Neural cell (in vitro differentiated cells): ENCODE data around the gene CT47A1. TPM values are rescaled to one million over a fixed set of nuclear protein-coding genes. Genes with fewer than 3 reads are reported as not detected.
"Not testable (repeated sequence)": the region's sequence is repeated elsewhere in the genome, so short reads cannot be mapped to it uniquely, and the experiment has no call there.

ENCODE experiments used
- H2AFZ ChIP-seq: fragments of 200-600, 300-800 bp; sonication (generic), shearing (Covaris generic); 2 replicates; pipeline ENCODE4 v1.6.0; 2014; ENCODE audit warnings: low read depth, mild to moderate bottlenecking, antibody characterized with exemption, low read length, moderate library complexity
- H3F3A ChIP-seq: fragments of 200-600 bp; shearing (Covaris generic); 2 replicates; pipeline ENCODE4 v1.6.1; 2016; ENCODE audit warnings: mild to moderate bottlenecking, moderate library complexity, mixed read lengths, antibody characterized with exemption, low read length; ENCODE audit not compliant: insufficient read depth, poor library complexity, severe bottlenecking
- H3K27ac ChIP-seq: fragments of 200-600, 300-800 bp; sonication (generic), shearing (Covaris generic); 2 replicates; pipeline ENCODE4 v1.5.1; 2014; ENCODE audit warnings: mild to moderate bottlenecking, low read length, moderate library complexity
- H3K27me3 ChIP-seq: fragments of 300-800, 200-600 bp; sonication (generic), shearing (Covaris generic); 2 replicates; pipeline ENCODE4 v1.6.0; 2014; ENCODE audit warnings: mild to moderate bottlenecking, low read depth, low read length, moderate library complexity; ENCODE audit not compliant: insufficient read depth
- H3K36me3 ChIP-seq: fragments of 300-800, 200-600 bp; sonication (generic), shearing (Covaris generic); 2 replicates; pipeline ENCODE4 v1.5.1; 2014; ENCODE audit warnings: mild to moderate bottlenecking, antibody characterized with exemption, low read length, moderate library complexity; ENCODE audit not compliant: insufficient read depth
- H3K4me2 ChIP-seq: fragments of 300-800, 200-600 bp; sonication (generic), shearing (Covaris generic); 2 replicates; pipeline ENCODE4 v1.6.0; 2014; ENCODE audit warnings: mild to moderate bottlenecking, low read length
- H3K4me3 ChIP-seq: fragments of 300-800, 200-600 bp; sonication (generic), shearing (Covaris generic); 2 replicates; pipeline ENCODE4 v1.5.1; 2014; ENCODE audit warnings: mild to moderate bottlenecking, low read length, moderate library complexity
- H3K79me2 ChIP-seq: fragments of 200-600 bp; shearing (Covaris generic); replicated peaks from 2 replicates; pipeline ENCODE4 v1.6.0; 2014; ENCODE audit warnings: mild to moderate bottlenecking, low read length, moderate library complexity; ENCODE audit not compliant: insufficient read depth
- H3K9ac ChIP-seq: fragments of 300-800, 200-600 bp; sonication (generic), shearing (Covaris generic); 2 replicates; pipeline ENCODE4 v1.6.1; 2016; ENCODE audit warnings: mild to moderate bottlenecking, low read length, mixed read lengths
- H3K9me2 ChIP-seq: fragments of 200-600 bp; shearing (Covaris generic); 2 replicates; pipeline ENCODE4 v1.6.1; 2016; ENCODE audit warnings: mild to moderate bottlenecking, low read length, mixed read lengths; ENCODE audit not compliant: insufficient read depth
- H3K9me3 ChIP-seq: fragments of 200-600, 300-800 bp; sonication (generic), shearing (Covaris generic); 2 replicates; pipeline ENCODE4 v1.6.1; 2016; ENCODE audit warnings: mild to moderate bottlenecking, mixed run types, low read length, moderate library complexity, mixed read lengths
- H4K20me1 ChIP-seq: fragments of 200-600 bp; shearing (Covaris generic); 2 replicates; pipeline ENCODE4 v1.6.1; 2016; ENCODE audit warnings: mild to moderate bottlenecking, mixed run types; ENCODE audit not compliant: insufficient read depth
- EP300 ChIP-seq: fragments of 450-650 bp; conservative IDR thresholded peaks from 2 replicates; pipeline ENCODE4 v1.6.1; 2014; ENCODE audit warnings: antibody characterized with exemption, mild to moderate bottlenecking, moderate library complexity; ENCODE audit not compliant: poor library complexity, severe bottlenecking
- EZH2 ChIP-seq: fragments of 200-600, 300-800 bp; shearing (Covaris generic), sonication (generic); IDR thresholded peaks from 2 replicates; pipeline ENCODE4 v1.6.1; 2014; ENCODE audit warnings: antibody characterized with exemption, low read length, borderline replicate concordance, mild to moderate bottlenecking; ENCODE audit not compliant: insufficient read depth, poor library complexity, severe bottlenecking
- MXI1 ChIP-seq: fragments of 450-650 bp; conservative IDR thresholded peaks from 2 replicates; pipeline ENCODE4 v1.6.1; 2014; ENCODE audit warnings: antibody characterized with exemption, mild to moderate bottlenecking; ENCODE audit not compliant: poor library complexity, severe bottlenecking
- POLR2AphosphoS5 ChIP-seq: IDR thresholded peaks from 2 replicates; pipeline ENCODE4 v1.6.1; 2012
- RAD21 ChIP-seq: fragments of 450-650 bp; conservative IDR thresholded peaks from 2 replicates; pipeline ENCODE4 v1.6.1; 2014; ENCODE audit warnings: antibody characterized with exemption, mild to moderate bottlenecking, moderate library complexity
- SMC3 ChIP-seq: fragments of 450-650 bp; conservative IDR thresholded peaks from 2 replicates; pipeline ENCODE4 v1.6.1; 2014; ENCODE audit warnings: antibody characterized with exemption, mild to moderate bottlenecking, moderate library complexity; ENCODE audit not compliant: poor library complexity
- TAF1 ChIP-seq: IDR thresholded peaks from 2 replicates; pipeline ENCODE4 v1.6.1; 2012; ENCODE audit warnings: low read depth
- polyA minus RNA-seq: library from RNA; depleted of rRNA, polyadenylated mRNA; stranded (reverse); fragments of >200 nt; gene quantifications from 2 replicates; pipeline ENCODE4 v1.2.3, GENCODE V29; 2014
- polyA plus RNA-seq: library from polyadenylated mRNA; depleted of rRNA; stranded (reverse); fragments of >200 nt; gene quantifications from 2 replicates; pipeline ENCODE4 v1.2.3, GENCODE V29; 2014
- TF ChIP-seq, protein P1 (sequence below): IDR thresholded peaks from 2 replicates; pipeline ENCODE4 v1.6.1; 2012; ENCODE audit warnings: borderline replicate concordance
- TF ChIP-seq, protein P2 (sequence below): fragments of 450-650 bp; IDR thresholded peaks from 2 replicates; pipeline ENCODE4 v1.5.1; 2014; ENCODE audit warnings: antibody characterized with exemption, mild to moderate bottlenecking, moderate library complexity; ENCODE audit not compliant: poor library complexity, severe bottlenecking

CT47A1 gene
- not detected in 2 replicates for polyA plus RNA-seq
- polyA minus RNA-seq: not detected in 2 replicates

DNA sequence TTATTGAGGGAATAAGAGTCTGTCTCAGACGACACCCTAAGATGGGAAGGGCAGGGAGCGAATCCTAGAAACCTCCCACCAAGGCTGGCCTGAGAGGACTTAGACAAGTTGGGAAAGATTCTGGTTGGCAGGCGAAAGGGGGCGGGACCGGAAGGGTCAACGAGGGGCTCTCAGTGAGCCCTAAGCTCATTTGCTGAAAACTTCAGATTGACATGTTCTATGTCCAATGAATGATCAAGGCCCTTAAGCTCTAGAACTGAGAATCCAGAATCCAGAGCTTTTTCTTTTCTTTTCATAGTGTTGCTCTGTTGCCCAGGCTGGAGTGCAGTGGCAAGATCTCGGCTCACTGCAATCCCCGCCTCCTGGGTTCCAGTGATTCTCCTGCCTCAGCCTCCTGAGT lies at the start of gene CT47A1:
TSS of gene CT47A1 (minus strand) at position 101 of the 400 bp plus-strand sequence. CDS start 231 bp downstream, outside the sequence.
- H3K79me2 ChIP-seq, H3K4me2 ChIP-seq, H3K9me3 ChIP-seq, H3K9me2 ChIP-seq, H3K27ac ChIP-seq, H3K36me3 ChIP-seq, H3K27me3 ChIP-seq, H3K9ac ChIP-seq, H2AFZ ChIP-seq, H3F3A ChIP-seq, H3K4me3 ChIP-seq, H4K20me1 ChIP-seq: not testable (repeated sequence)

DNA sequence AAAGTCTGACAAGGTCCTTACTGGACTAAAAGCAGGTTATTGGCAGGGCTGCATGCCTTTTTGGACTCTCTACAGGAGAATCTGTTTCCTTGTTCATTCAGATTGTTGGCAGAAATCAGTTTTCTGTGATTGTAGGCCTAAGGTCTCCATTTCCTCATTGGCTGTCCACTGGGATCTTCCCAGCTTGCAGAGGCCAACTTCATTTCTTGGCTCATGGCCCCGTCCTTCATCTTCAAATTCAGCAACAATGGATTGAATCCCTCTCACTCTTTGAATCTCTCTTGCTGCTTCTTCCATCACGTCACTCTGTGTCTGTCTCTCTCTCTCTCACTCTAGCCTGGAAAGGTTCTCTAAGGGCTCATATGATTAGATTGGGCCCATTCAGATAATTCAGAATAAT lies 47.0 kb upstream of the CT47A1 start:
- TF ChIP-seq EP300 (no peak), POLR2AphosphoS5 (no peak)
- H3K4me2 ChIP-seq: no peak overlapping the region
- no peak overlapping the region for H3K4me3 ChIP-seq
- H3K9ac ChIP-seq: no peak overlapping the region
- H2AFZ ChIP-seq: no peak overlapping the region
- H3K9me2 ChIP-seq: no peaks in the 10 kb centered on the region
- no peak overlapping the region for H3K27ac ChIP-seq
- H3K36me3 ChIP-seq: no peaks in the 10 kb centered on the region
- no peaks in the 10 kb centered on the region for H3F3A ChIP-seq
- H3K27me3 ChIP-seq: no peaks in the 10 kb centered on the region
- H3K79me2 ChIP-seq: no peaks in the 10 kb centered on the region
- H4K20me1 ChIP-seq: no peaks in the 10 kb centered on the region
- no peaks in the 10 kb centered on the region for H3K9me3 ChIP-seq

DNA sequence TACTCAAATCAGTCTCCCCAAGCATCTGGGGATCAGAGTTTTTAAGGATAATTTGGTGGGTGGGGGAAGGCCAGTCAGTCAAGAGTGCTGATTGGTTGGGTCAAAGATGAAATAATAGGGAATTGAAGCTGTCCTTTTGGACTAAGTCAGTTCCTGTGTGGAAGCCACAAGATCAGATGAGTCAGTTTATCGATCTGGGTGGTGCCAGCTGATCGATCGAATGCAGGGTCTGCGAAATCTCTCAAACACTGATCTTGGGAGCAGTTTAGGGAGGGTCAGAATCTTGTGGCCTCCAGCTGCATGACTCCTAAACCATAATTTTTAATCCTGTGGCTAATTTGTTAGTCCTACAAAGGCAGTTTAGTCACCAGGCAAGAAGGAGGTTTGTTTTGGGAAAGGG lies 44.5 kb upstream of the CT47A1 start:
- H4K20me1 ChIP-seq: no peaks in the 10 kb centered on the region
- no peaks in the 10 kb centered on the region for H3K9me3 ChIP-seq
- no peak overlapping the region for H2AFZ ChIP-seq
- H3K79me2 ChIP-seq: no peaks in the 10 kb centered on the region
- H3K4me3 ChIP-seq: no peak overlapping the region
- no peaks in the 10 kb centered on the region for H3K36me3 ChIP-seq
- H3F3A ChIP-seq: no peaks in the 10 kb centered on the region
- H3K9ac ChIP-seq: no peak overlapping the region
- H3K4me2 ChIP-seq: no peak overlapping the region
- no peak overlapping the region for H3K27ac ChIP-seq
- H3K27me3 ChIP-seq: no peaks in the 10 kb centered on the region
- no peaks in the 10 kb centered on the region for H3K9me2 ChIP-seq
- TF ChIP-seq TAF1 (no peak), RAD21 (no peak), SMC3 (no peak), EP300 (no peak), MXI1 (no peak), EZH2 (no peak), POLR2AphosphoS5 (no peak)
- TF ChIP-seq, protein P1, sequence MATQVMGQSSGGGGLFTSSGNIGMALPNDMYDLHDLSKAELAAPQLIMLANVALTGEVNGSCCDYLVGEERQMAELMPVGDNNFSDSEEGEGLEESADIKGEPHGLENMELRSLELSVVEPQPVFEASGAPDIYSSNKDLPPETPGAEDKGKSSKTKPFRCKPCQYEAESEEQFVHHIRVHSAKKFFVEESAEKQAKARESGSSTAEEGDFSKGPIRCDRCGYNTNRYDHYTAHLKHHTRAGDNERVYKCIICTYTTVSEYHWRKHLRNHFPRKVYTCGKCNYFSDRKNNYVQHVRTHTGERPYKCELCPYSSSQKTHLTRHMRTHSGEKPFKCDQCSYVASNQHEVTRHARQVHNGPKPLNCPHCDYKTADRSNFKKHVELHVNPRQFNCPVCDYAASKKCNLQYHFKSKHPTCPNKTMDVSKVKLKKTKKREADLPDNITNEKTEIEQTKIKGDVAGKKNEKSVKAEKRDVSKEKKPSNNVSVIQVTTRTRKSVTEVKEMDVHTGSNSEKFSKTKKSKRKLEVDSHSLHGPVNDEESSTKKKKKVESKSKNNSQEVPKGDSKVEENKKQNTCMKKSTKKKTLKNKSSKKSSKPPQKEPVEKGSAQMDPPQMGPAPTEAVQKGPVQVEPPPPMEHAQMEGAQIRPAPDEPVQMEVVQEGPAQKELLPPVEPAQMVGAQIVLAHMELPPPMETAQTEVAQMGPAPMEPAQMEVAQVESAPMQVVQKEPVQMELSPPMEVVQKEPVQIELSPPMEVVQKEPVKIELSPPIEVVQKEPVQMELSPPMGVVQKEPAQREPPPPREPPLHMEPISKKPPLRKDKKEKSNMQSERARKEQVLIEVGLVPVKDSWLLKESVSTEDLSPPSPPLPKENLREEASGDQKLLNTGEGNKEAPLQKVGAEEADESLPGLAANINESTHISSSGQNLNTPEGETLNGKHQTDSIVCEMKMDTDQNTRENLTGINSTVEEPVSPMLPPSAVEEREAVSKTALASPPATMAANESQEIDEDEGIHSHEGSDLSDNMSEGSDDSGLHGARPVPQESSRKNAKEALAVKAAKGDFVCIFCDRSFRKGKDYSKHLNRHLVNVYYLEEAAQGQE: no peak
- TF ChIP-seq, protein P2, sequence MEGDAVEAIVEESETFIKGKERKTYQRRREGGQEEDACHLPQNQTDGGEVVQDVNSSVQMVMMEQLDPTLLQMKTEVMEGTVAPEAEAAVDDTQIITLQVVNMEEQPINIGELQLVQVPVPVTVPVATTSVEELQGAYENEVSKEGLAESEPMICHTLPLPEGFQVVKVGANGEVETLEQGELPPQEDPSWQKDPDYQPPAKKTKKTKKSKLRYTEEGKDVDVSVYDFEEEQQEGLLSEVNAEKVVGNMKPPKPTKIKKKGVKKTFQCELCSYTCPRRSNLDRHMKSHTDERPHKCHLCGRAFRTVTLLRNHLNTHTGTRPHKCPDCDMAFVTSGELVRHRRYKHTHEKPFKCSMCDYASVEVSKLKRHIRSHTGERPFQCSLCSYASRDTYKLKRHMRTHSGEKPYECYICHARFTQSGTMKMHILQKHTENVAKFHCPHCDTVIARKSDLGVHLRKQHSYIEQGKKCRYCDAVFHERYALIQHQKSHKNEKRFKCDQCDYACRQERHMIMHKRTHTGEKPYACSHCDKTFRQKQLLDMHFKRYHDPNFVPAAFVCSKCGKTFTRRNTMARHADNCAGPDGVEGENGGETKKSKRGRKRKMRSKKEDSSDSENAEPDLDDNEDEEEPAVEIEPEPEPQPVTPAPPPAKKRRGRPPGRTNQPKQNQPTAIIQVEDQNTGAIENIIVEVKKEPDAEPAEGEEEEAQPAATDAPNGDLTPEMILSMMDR: no peak
